ENCODE measurements around the gene FOXL2.
A peak's percentile ranks its signal among the peaks of the same experiment; 100 is the strongest.

Gene FOXL2

DNA sequence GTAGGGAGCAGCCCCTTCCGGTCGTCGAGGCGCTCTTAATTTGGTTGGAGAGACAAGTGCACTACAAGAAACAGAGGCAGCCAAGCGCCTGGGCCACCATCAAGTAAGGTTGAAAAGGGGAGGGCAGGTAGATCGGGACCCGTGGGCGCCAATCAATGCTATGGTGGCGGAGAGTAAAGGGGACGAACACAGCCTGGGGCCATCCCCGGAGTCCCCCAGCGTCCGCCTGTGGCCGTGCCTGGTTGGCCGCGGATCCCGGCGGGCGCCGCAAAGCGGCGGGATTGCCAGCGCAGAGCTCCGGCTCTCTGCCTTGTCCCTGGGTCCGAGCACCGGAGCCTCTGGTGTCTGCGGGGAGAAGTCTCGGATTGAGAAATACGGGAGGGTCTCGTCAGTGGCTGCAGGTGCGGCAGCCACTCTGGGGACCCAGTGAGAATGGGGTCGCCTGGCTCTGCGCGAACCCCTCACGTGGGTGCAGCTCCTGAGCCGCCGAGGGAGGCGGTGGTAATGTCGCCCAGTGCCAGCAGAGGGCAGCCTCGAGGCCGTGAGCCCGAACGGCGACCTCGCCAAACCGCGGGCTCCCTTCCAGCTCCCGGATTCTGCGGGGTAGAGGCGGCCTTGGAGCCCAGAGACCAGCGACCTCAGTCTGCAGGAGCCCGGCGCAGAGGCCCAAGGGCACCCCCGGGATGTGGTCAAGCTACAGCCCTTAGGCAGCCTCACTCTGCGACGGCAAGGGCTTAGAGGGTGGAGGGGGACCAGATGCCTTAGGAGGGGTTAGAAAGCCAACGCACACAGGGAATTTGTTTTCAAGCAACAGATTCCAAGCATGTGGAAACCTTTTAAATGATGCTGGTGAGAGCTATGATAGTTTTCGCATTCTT lies 10.8 kb downstream of the FOXL2 start:
- 0 out of 2 replicates have a peak, but pooled peaks cover 4% of the 10 kb centered on the region for H3K9me3 ChIP-seq
- no peaks in the 10 kb centered on the region for H3K36me3 ChIP-seq
- DNase-seq = peak; percentile 73
- TF ChIP-seq, protein P1, sequence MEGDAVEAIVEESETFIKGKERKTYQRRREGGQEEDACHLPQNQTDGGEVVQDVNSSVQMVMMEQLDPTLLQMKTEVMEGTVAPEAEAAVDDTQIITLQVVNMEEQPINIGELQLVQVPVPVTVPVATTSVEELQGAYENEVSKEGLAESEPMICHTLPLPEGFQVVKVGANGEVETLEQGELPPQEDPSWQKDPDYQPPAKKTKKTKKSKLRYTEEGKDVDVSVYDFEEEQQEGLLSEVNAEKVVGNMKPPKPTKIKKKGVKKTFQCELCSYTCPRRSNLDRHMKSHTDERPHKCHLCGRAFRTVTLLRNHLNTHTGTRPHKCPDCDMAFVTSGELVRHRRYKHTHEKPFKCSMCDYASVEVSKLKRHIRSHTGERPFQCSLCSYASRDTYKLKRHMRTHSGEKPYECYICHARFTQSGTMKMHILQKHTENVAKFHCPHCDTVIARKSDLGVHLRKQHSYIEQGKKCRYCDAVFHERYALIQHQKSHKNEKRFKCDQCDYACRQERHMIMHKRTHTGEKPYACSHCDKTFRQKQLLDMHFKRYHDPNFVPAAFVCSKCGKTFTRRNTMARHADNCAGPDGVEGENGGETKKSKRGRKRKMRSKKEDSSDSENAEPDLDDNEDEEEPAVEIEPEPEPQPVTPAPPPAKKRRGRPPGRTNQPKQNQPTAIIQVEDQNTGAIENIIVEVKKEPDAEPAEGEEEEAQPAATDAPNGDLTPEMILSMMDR (IDR thresholded peaks at IDR 0.05; ENCODE audit: low read depth, low read length) = peak; percentile 69
- H3K4me1 ChIP-seq = no peaks in the 10 kb centered on the region
- peaks cover 70% of the 10 kb centered on the region for H3K27me3 ChIP-seq
- peak overlapping the region; percentile 59 for H3K4me3 ChIP-seq (ENCODE audit: low read depth, low read length)

DNA sequence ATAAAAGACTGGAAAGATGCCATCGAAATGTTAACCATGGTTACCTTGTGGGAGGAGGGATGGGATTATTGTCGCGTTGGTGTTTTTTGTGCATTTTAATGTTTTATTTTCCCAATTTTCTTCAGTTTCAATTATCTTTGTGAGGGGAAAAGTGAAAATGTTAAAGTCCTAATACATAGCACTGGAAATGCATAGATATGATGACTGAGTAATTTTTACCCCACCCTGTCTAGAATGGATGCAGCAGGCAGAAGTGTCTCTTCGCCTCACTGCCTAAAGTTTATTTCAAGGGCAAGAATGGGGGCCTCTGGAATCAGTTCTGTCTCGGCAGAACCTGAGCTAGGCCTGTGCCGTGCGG lies 11.5 kb downstream of the FOXL2 start:
- TF ChIP-seq, protein P1 (IDR thresholded peaks at IDR 0.05; ENCODE audit: low read depth, low read length) = no peak
- no peaks in the 10 kb centered on the region for H3K4me1 ChIP-seq
- H3K36me3 ChIP-seq = no peaks in the 10 kb centered on the region
- H3K27me3 ChIP-seq = peaks cover 64% of the 10 kb centered on the region
- peak overlapping the region; percentile 59 for H3K4me3 ChIP-seq (ENCODE audit: low read depth, low read length)
- DNase-seq = no peak
- 0 out of 2 replicates have a peak, but pooled peaks cover 4% of the 10 kb centered on the region for H3K9me3 ChIP-seq

DNA sequence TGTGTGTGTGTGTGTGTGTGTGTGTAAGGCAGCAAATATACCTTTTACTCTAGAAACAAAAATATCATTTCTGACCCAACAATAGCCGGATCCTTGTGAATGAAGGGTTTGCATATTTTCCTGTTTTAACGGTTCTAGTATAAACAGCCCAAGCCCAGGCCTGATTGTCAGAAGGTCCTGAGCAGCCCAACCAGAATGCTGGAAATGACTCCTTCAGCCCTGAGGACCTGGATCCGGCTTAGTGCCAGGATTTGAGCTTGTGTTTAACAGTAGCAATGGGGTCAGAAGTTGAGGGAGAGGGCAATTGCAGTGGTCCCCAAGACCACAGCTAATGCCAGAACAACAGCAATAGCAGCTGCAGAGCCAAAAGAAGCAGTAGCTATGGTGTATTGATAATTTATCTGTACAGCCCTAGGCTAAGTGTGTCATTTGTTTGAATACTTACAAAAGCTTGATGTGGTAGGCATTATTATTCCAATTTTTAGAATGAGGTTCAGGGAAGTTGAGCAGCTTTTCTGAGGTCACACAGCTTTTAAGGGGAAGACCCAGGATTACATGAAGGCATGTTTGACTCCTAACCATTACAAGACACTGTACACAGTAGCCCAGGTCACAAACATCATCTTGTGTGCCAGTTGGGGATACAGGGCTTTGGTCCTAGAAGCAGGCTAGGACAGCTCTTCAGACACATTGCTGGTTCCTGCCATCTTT lies 12.8 kb downstream of the FOXL2 start:
- Histone ChIP-seq H3K9me3 (0 out of 2 replicates have a peak, but pooled peaks cover 4% of the 10 kb centered on the region), H3K27me3 (peaks cover 54% of the 10 kb centered on the region), H3K36me3 (no peaks in the 10 kb centered on the region), H3K4me3 (ENCODE audit: low read depth, low read length) (no peak overlapping the region), H3K4me1 (no peaks in the 10 kb centered on the region)
- DNase-seq = no peak
- TF ChIP-seq, protein P1 (IDR thresholded peaks at IDR 0.05; ENCODE audit: low read depth, low read length) = no peak

DNA sequence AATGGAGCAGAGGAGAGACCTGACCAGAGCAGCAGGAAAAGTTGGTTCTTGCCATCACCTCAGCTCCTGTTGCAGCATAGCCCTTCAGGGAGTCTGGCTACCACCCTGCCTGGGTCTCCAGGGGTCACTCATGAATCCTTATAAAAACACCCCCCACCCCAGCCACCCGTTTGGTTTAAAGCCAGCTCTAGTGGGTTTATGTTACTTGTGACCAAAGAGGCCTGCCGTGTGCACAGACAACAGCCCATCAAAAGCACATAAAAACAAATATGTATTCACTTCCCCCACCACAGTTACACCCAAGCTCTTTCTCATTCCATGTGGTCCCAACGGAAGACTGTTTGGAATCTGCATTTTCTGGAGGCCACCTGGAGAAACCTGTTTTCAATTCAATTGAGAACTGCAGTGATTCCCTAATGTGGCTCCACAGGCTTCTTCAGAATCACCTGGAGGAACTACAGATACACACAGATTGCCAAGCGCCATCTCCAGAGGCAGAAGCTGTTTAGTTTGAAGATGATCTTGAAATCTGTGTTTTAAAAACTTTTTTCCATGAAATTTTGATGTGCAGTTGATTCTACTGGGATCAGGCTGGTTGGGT lies 13.8 kb downstream of the FOXL2 start:
- Histone ChIP-seq H3K27me3 (peaks cover 51% of the 10 kb centered on the region), H3K4me1 (no peaks in the 10 kb centered on the region), H3K4me3 (ENCODE audit: low read depth, low read length) (no peak overlapping the region), H3K36me3 (no peaks in the 10 kb centered on the region), H3K9me3 (0 out of 2 replicates have a peak, but pooled peaks cover 4% of the 10 kb centered on the region)
- no peak for DNase-seq
- TF ChIP-seq, protein P1 (IDR thresholded peaks at IDR 0.05; ENCODE audit: low read depth, low read length) = no peak

- no peak overlapping the region for H3K4me3 ChIP-seq (ENCODE audit: low read depth, low read length)
- peaks cover 13% of the 10 kb centered on the region for H3K27me3 ChIP-seq
- no peak for DNase-seq
- TF ChIP-seq, protein P1 (IDR thresholded peaks at IDR 0.05; ENCODE audit: low read depth, low read length) = no peak
- no peaks in the 10 kb centered on the region for H3K4me1 ChIP-seq
- no peaks in the 10 kb centered on the region for H3K36me3 ChIP-seq
- H3K9me3 ChIP-seq = no peaks in the 10 kb centered on the region
Observed at GRCh38 chr3:138928727-138929372, 18.1 kb downstream of the FOXL2 start.
